GM20431 (cell line): ENCODE data around the gene SLC17A8.
"Not testable (repeated sequence)": the region's sequence is repeated elsewhere in the genome, so short reads cannot be mapped to it uniquely, and the experiment has no call there.

Experiments
- in situ Hi-C: fragments of 300-500 bp; cut with MseI, MboI; formaldehyde crosslinking; loops from one replicate; pipeline ENCODE4 v1.15.0; 2020; ENCODE audit warnings: low sequenced_read_pairs; ENCODE audit not compliant: unreplicated experiment

The SLC17A8 gene

DNA sequence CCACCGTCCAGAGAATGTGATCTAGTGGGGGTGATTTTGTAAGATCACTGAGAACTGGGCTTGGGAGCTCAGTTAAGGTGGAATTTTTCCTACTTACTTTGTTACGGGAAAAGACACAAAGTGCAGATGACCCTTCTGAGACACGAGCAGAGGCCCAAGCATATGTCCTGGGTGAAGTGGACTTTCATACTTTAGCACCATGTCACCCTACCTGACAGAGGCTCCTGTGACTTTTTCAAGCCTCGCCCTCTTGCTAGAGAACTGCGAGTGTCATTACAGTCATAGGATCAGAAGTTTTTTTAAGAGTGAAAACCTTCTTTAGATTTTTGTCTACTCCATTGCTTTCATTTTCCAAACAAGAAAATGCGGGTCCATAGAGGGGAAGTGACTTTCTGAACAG, 56.1 kb downstream of the SLC17A8 start:
- in situ Hi-C loops: loop anchor here (25.0 kb wide), 1 partner anchor 176 kb away; no protein-coding TSS in a partner anchor

DNA sequence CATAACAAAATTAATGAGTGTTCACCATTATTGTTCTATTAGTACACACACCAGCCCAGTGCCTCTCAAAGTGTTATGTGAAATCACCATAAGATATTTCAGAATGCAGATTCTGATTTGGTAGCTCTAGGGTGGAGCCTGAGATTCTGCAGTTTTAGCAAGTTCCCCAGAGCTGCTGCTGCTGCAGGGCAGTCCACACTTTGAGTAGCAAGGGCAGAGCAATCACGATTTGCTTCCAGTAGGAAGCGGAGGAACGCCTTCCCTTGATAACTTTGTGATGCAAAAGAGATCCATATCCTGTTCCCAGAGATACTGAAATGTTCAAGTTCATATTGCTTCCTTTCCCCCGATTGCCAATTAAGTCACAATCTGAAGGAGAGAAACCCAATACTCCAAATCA, 57.9 kb downstream of the SLC17A8 start:
- in situ Hi-C loops: loop anchor here (25.0 kb wide), 1 partner anchor 177 kb away; no protein-coding TSS in a partner anchor

DNA sequence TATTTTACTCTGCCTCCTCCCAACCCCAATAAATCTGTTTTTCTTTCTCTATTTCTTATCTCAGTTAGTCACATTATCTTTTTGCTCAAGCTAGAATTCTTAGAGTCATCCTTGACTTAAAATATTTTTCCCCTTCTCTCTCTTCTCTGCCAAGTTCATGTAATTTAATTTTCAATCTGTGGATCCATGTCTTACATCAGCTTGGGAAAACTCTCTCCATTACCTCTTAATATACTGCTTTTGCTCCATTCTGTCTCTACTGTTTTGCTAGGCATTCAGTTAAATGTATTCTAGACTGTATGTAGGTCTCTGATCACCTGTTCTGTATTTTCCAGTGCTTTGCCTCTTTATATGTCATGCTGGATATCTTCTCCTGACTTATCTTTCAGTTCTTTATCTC, 65.8 kb downstream of the SLC17A8 start:
- in situ Hi-C loops: loop anchor here (25.0 kb wide), 1 partner anchor 185 kb away; no protein-coding TSS in a partner anchor

DNA sequence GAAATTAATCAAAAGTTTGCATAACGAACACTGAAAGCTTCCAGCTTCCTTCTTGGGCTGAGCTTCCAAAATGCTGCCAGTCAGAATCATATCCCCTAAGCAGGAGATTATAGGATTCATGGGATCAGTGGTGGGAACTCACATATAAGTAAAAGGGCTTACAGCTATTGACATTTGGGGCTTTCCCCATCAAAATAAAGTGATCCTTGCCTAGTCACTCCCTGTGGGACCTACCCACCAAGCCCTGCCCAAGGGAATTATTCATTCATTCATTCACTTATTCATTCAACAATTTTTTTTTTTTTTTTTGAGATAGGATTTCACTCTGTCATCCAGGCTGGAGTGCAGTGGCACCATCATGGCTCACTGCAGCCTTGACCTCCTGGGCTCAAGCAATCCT, 69.3 kb downstream of the SLC17A8 start:
- in situ Hi-C loops: no loop called here

DNA sequence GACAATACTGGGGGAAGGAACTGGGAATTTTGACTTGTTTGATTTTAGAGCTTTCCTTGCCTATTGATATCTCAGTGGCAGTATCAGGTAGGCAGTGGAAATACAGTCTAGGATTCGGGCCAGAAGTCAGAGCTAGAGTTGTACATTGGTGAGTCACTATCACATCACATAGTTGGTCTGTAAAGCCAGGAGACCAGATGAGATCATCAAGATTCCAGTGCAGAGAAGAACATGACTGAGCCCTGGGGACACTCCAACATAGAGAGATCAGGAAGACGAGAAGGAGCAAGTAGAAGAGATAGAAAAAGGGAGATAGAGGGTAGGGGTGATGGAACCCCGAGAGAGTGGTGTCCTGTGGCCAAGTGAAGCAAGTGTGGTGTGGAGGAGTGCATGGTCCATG, 70.2 kb downstream of the SLC17A8 start:
- in situ Hi-C loops: no loop called here

DNA sequence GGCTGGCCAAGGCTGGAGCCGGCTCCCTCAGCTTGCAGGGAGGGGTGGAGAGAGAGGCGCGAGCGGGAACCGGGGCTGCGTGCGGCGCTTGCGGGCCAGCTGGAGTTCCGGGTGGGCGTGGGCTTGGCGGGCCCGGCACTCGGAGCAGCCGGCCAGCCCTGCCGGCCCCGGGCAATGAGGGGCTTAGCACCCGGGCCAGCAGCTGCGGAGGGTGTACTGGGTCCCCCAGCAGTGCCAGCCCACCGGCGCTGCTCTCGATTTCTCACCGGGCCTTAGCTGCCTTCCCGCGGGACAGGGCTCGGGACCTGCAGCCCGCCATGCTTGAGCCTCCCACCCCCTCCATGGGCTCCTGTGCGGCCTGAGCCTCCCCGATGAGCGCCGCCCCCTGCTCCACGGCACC, 73.4 kb downstream of the SLC17A8 start:
- in situ Hi-C loops: not testable (repeated sequence)

DNA sequence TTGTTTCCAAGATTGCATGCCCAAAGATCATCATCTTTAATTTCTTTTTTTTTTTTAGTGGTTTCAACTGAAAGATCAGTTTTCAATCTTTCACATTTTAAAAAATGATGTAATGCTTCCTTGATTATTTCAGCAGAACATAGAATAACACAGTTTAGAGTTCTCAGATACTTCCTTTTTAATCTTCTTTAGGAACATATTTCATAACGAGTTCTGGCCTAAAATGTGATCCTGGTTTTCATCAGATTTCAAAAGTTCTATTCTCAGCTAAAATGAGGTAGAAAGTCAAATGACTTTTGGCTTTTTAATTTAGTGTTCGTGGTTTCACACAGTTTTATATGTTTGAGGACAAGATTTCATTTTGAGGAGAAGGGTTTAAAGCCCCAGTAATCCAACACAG, 76.8 kb downstream of the SLC17A8 start:
- in situ Hi-C loops: no loop called here

DNA sequence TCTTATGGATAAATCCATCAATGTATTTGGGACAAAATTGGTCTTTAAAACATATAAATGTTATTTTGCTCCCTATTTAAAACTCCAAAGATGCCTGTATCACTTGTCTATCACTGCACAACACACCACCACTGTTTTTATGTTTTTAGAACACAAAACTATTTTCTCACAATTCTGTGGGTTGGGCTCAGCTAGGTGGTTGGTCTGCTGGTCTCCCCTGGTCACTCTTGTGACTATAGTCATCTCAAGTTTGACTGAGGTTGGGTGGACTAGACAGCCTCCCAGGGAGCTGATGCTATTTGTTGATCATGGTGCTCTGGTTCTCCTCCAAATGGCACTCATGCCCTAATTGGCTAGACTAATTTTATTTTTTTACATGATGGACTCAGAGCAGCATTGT, 77.3 kb downstream of the SLC17A8 start:
- in situ Hi-C loops: no loop called here

DNA sequence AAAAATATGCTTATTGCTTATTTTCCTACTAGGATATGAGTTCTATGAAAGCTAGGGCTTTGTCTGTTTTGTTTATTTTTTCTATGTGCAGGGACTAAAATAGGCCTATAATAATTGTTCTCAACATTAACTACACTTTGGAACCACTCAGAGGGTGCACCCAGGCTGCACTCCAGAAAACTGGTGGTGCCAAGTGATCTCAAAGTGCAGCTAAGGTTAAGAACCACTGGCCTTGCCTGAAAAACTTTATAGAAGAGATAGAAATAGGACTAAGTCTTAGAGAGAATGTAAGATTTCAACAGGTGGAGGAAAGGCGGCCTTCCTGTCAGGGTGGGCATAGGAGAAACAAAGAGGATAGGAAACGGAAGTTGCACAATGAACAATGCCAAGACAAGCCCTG, 79.1 kb downstream of the SLC17A8 start:
- in situ Hi-C loops: no loop called here

DNA sequence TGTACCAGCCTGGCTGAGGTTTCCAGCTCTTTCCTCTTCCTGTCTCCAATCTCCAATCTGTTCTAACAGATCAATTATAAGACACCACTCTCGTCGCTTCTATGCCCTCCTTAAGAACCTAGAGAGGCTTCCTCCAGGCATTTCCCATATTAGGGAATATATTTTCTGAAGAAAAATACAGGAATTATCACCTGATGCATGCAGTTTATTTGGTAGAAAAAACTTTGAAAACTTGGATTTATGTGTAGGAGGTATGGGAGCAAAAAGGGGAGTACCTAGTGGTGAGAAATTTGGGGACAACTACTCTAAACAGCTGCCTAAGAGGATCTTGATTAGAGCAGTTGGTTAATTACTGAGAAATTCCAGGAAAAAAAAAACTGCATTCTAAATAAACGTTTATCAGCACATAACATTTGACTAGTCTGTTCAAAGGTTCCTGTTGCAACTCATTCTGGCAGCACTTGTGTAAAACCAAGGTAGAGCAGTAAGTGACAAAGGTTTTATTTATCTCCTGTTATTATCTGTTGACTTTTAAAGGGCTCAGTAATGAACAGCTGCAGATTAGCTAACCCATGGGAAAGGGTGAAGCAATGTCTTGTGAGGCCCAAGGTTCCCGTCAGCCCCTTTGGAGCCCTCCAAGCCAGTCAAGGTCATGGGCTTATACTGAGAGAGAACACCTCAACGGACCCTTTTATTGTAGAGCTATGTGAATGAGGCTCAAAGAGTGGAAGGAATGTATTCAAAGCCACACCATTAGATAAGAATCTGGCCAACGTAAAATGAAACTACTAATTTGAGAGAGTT, 80.4 kb downstream of the SLC17A8 start:
- in situ Hi-C loops: no loop called here

DNA sequence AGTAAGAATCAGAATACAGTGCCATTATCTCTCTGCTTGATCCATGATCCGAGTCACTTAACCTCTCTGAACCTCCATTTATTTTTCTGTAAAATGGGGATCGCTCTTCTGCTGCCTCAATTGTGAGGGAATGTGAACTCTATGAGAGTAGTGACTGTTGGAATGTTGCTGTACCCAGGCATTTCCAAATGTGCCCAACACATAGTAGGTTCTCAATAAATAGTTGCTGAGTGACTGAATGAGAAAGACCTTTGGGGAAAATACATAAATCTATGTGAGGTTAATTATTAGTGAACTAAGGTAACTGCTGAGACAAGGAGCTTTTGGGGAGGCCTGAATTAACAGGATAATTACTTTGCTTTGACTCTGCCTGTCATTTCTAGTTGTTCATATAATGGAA, 82.9 kb downstream of the SLC17A8 start:
- in situ Hi-C loops: no loop called here

DNA sequence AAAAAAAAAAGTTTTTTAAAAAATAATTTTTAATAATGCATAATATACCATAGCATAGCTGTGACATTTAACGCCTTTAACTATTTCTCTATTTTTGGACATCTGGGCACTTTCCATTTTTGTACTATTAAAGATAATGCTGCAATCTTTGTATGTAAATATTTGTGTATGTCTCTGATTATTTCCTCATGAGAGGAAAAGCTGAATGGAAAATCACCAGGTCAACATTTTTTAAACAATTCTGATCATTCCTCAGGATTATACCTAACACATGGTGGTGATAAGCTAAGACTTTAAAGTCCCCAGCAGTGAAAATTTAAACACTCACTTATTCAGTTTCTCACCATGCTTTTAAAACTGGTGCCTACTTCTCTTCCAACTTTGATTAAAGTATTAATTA, 85.5 kb downstream of the SLC17A8 start:
- in situ Hi-C loops: no loop called here

DNA sequence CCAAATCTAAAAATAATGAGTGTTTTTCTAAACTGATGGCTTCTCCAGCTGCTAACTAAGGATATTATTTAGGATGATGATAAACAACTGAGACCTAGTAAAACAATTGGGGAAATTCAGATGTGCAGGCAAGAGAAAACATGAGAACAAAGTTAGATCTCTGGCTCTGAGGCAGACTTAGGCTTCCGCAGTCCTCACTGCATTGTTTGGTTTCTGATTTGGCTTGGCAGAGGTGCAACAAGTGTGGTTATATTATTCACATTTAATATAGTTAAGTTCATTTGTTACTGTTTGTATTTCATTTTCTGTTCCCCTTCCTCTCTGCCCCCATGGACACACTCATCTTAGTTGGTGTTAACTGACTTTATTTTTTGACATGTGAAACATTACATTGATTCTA, 86.6 kb downstream of the SLC17A8 start:
- in situ Hi-C loops: no loop called here

DNA sequence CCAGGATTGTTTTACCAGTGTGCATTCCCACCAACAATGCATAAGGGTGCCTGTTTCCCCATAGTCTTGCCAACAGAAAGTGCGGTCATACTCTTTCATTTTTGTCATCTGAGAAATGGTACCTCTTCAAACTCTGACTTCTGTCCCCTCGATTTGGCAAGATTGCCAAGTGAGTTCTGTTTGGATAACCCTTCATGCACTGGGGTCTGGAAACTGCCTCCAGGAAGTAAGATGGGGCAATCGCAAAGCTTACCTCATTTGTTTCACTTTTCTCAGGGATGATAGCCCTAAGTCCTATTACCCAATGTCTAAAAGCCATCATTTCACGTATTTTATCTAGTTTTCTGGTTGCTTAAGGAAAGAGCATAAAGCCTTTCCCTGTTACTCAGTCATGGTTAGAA, 88.2 kb downstream of the SLC17A8 start:
- in situ Hi-C loops: no loop called here

DNA sequence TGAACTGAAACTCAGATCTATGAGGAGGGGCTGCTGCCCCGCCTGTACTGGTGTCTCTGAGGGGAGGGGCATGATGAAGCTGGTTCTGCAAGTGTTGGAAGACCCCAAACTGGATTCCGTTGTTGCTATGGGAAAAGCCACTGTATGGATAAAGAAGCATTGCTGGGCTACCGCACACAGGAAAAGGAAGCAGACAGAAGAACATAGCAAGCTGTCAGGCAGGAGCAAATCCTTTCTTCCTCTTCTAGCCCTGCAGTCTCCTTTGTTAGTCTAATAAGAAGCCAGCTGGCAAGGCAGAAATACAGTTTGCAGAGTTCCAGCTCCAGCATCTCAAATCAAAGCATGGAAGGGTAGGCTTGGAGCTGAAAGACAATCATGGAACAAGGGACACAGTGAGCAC, 90.5 kb downstream of the SLC17A8 start:
- in situ Hi-C loops: no loop called here

DNA sequence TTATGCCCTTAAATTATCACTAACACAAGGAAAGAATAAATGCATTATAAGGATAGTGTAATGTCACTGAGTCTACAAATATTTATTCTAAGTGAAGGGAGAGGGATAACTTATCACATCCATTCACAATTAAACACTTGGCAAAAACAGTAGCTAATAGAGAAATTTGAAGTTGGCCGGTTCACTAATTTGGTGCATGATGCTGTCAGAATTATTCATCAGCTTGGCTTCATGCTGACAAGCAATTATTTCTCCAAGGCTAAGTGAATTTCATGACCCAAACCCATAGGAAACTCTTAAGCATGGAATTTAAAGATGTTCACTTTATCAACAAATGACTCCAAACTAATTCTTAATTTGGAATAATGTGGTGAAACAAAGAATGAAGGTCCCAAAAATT, 91.8 kb downstream of the SLC17A8 start:
- in situ Hi-C loops: no loop called here

DNA sequence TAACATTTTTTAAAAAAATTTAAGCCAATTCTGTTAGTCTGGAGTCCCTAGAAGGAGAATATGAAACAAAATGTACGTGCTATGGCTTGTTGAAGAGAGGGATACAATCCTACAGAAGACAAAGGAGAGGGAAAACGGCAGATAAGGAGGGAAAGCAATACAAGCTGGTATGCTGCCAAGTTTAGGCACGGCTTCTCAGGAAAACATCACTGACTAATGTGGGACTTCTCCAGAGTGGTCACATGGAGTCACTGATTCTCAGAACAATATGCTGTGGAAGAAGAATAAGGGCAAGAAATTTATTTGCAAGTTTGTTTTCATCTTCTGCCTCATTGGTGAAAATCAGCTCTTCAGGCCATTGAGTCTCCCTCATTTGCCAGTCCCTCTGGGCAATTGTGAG, 93.9 kb downstream of the SLC17A8 start:
- in situ Hi-C loops: no loop called here

DNA sequence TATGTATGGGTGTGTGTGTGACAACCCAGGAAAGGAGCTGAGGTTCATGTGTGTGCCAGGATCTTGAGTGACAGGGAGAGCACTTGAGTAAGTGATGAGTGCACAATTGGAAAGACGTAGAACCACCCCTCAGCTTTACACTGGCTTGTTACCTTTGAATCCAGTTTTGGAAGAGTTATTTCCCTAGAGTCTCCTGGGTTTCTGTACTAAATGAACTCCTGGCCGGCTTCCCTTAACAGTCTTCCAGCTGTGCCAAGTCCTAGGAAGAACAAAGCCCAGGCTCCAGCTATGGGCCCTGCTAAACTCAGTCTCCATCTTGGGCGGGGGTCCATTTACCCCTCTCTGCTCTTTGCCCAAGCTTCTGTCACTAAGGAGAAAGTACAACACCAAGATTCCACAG, 97.1 kb downstream of the SLC17A8 start:
- in situ Hi-C loops: no loop called here

DNA sequence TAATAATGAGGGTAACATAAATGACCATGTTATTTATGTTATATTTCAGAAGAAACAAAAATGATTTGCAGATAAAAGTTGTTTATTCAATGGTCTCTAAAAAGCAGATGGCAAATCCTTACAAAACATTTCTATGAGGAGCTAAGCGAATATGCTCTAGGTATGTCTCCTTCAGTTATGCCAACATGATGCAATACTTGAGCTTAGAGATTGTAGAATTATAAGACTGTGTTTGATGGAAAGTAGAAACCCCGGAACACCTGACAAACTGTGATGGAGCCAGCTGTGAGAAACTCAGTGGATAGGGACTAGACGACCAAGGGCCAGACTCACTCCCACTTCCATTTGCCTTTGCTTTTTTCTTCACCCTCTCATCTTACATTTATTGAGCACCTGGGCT, 99.0 kb downstream of the SLC17A8 start:
- in situ Hi-C loops: no loop called here

DNA sequence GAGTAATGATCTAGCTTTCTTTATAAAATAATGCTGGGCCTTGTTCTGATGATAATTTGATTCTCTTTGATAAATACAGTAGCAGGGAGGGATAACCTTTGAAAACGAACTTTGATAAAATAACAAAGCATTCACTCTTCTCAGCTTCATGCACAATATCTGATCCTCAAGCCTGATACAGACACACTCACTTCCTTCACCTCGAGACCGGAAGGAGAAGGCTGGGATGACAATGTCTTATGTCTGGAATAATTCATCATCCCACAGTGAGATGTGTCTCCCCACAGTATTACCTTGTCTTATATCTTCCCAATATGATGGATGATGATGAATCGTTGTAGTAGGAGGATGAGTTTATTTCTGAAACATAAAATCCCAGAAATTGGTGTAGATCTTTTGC, 101.3 kb downstream of the SLC17A8 start:
- in situ Hi-C loops: no loop called here

DNA sequence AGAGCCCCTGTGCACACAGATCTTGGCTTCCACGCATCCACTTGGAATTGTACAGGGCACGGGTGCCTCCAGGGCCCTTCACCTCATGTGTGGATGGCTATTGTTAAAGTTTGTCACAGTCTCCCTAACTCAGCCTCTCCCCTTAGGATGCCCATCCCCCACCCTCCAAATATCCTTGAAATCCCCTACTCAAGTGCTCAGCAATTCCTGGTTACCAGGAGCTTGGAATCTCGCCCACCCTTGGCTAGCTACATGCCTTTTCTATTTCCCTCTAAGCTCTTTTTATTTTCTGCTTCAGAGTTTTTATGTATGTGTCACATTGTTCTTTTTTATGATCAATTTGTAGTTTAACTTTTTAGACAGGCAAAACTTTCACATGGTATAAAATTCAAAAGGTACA, 103.8 kb downstream of the SLC17A8 start:
- in situ Hi-C loops: no loop called here

DNA sequence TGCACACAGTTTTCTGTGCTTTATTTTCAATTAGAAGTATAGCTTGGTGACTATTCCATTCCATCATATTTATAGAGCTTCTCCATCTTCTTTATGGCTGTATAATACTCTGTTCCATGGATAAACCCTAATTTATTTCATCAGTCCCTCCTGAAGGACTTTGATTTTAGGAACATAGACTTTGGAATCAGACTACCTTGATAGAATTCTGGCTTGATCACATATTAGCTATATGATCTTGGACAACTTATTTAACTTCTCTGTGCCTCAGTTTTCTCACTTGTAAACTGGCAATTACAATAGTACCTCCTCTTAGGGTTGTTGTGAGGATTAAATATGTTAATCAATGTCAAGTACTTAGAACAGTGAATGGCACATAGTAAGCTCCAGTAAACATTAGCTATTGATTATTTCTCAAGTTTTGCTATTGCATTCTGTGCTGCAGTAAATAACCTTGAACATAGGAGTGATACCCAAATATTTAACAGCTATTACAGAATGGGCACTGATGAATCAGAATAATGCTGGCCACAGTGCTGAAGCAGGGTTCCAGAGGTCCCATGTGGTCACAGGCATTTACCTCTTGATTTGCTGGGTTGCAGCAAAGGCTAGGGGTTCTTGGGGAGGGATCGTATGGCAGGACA, 104.6 kb downstream of the SLC17A8 start:
- in situ Hi-C loops: no loop called here
